Measurements from ENCODE around the gene SEC24D.

SEC24D gene

GRCh38 chr4:118729287-118730286, 106.3 kb downstream of the SEC24D start:
- Histone ChIP-seq H3K4me1 (ENCODE audit: control insufficient read depth in 2 of 2, insufficient read depth in 2 of 2, low read length in 2 of 2) (no peaks in the 10 kb centered on the region), H3K4me3 (ENCODE audit: low read length in 2 of 2) (no peak overlapping the region), H3K9me3 (ENCODE audit: control insufficient read depth in 2 of 2, low read length in 2 of 2) (no peaks in the 10 kb centered on the region), H3K27me3 (ENCODE audit: control insufficient read depth in 2 of 2, insufficient read depth in 2 of 2, low read length in 2 of 2) (no peaks in the 10 kb centered on the region), H3K36me3 (ENCODE audit: control insufficient read depth in 2 of 2, insufficient read depth in 2 of 2, low read length in 2 of 2) (peaks cover 48 to 55% of the 10 kb centered on the region in 2 donors), H3K9ac (ENCODE audit: low read depth in 1 of 2, low read length in 2 of 2) (no peak overlapping the region), H3K27ac (ENCODE audit: low read depth in 2 of 2, low read length in 2 of 2) (no peak overlapping the region)

- peaks cover 49 to 66% of the 10 kb centered on the region in 2 donors for H3K36me3 ChIP-seq (ENCODE audit: control insufficient read depth in 2 of 2, insufficient read depth in 2 of 2, low read length in 2 of 2)
These were observed 108.6 kb downstream of the SEC24D start for GRCh38 chr4:118727360-118727759.

GRCh38 chr4:118723369-118723768, 112.6 kb downstream of the SEC24D start:
- H3K27ac ChIP-seq (ENCODE audit: low read depth in 2 of 2, low read length in 2 of 2) = no peak overlapping the region
- no peaks in the 10 kb centered on the region for H3K4me1 ChIP-seq (ENCODE audit: control insufficient read depth in 2 of 2, insufficient read depth in 2 of 2, low read length in 2 of 2)
- H3K9ac ChIP-seq (ENCODE audit: low read depth in 1 of 2, low read length in 2 of 2) = no peak overlapping the region
- H3K36me3 ChIP-seq (ENCODE audit: control insufficient read depth in 2 of 2, insufficient read depth in 2 of 2, low read length in 2 of 2) = peaks cover 44 to 45% of the 10 kb centered on the region in 2 donors
- no peaks in the 10 kb centered on the region for H3K9me3 ChIP-seq (ENCODE audit: control insufficient read depth in 2 of 2, low read length in 2 of 2)
- no peak overlapping the region for H3K4me3 ChIP-seq (ENCODE audit: low read length in 2 of 2)
- H3K27me3 ChIP-seq (ENCODE audit: control insufficient read depth in 2 of 2, insufficient read depth in 2 of 2, low read length in 2 of 2) = no peaks in the 10 kb centered on the region

More at GRCh38 chr4:118727360-118727759, 108.6 kb downstream of the SEC24D start:
- Histone ChIP-seq H3K4me1 (ENCODE audit: control insufficient read depth in 2 of 2, insufficient read depth in 2 of 2, low read length in 2 of 2) (no peaks in the 10 kb centered on the region), H3K9ac (ENCODE audit: low read depth in 1 of 2, low read length in 2 of 2) (no peak overlapping the region), H3K9me3 (ENCODE audit: control insufficient read depth in 2 of 2, low read length in 2 of 2) (no peaks in the 10 kb centered on the region), H3K27ac (ENCODE audit: low read depth in 2 of 2, low read length in 2 of 2) (no peak overlapping the region), H3K27me3 (ENCODE audit: control insufficient read depth in 2 of 2, insufficient read depth in 2 of 2, low read length in 2 of 2) (no peaks in the 10 kb centered on the region), H3K4me3 (ENCODE audit: low read length in 2 of 2) (no peak overlapping the region)

- peaks cover 32 to 35% of the 10 kb centered on the region in 2 donors for H3K36me3 ChIP-seq (ENCODE audit: control insufficient read depth in 2 of 2, insufficient read depth in 2 of 2, low read length in 2 of 2)
- no peaks in the 10 kb centered on the region for H3K4me1 ChIP-seq (ENCODE audit: control insufficient read depth in 2 of 2, insufficient read depth in 2 of 2, low read length in 2 of 2)
- no peak overlapping the region for H3K4me3 ChIP-seq (ENCODE audit: low read length in 2 of 2)
- H3K27me3 ChIP-seq (ENCODE audit: control insufficient read depth in 2 of 2, insufficient read depth in 2 of 2, low read length in 2 of 2) = no peaks in the 10 kb centered on the region
- H3K9ac ChIP-seq (ENCODE audit: low read depth in 1 of 2, low read length in 2 of 2) = no peak overlapping the region
- no peak overlapping the region for H3K27ac ChIP-seq (ENCODE audit: low read depth in 2 of 2, low read length in 2 of 2)
- H3K9me3 ChIP-seq (ENCODE audit: control insufficient read depth in 2 of 2, low read length in 2 of 2) = no peaks in the 10 kb centered on the region
These were observed 114.2 kb downstream of the SEC24D start for GRCh38 chr4:118721752-118722151.

- H3K27me3 ChIP-seq (ENCODE audit: control insufficient read depth in 2 of 2, insufficient read depth in 2 of 2, low read length in 2 of 2) = no peaks in the 10 kb centered on the region
- H3K36me3 ChIP-seq (ENCODE audit: control insufficient read depth in 2 of 2, insufficient read depth in 2 of 2, low read length in 2 of 2) = peaks cover 5 to 17% of the 10 kb centered on the region in 2 donors
- no peak overlapping the region for H3K9ac ChIP-seq (ENCODE audit: low read depth in 1 of 2, low read length in 2 of 2)
- H3K4me3 ChIP-seq (ENCODE audit: low read length in 2 of 2) = no peak overlapping the region
- H3K9me3 ChIP-seq (ENCODE audit: control insufficient read depth in 2 of 2, low read length in 2 of 2) = no peaks in the 10 kb centered on the region
- H3K4me1 ChIP-seq (ENCODE audit: control insufficient read depth in 2 of 2, insufficient read depth in 2 of 2, low read length in 2 of 2) = no peaks in the 10 kb centered on the region
- H3K27ac ChIP-seq (ENCODE audit: low read depth in 2 of 2, low read length in 2 of 2) = no peak overlapping the region
These were observed 117.3 kb downstream of the SEC24D start for GRCh38 chr4:118718511-118719170.

DNA sequence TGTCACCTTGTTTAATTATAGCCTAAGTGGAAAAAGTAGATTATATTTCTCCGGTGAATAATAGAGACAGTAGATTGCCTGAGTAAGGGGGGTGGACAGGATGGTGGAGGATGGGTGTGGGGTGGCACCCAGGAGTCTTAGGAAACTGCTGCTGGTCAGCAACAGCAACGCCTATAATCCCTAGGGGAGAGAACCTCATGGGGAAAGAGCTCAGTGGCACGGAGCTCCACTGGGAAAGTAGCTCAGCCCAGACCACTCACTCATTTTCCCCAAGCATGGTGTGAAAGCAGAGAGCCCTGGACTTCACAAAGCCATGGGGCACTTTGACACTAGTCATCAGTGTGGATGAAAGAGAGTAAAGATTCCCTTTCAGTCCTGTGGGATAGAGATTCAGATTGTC, 119.6 kb downstream of the SEC24D start:
- Histone ChIP-seq H3K27me3 (ENCODE audit: control insufficient read depth in 2 of 2, insufficient read depth in 2 of 2, low read length in 2 of 2) (no peaks in the 10 kb centered on the region), H3K27ac (ENCODE audit: low read depth in 2 of 2, low read length in 2 of 2) (no peak overlapping the region), H3K4me3 (ENCODE audit: low read length in 2 of 2) (no peak overlapping the region), H3K36me3 (ENCODE audit: control insufficient read depth in 2 of 2, insufficient read depth in 2 of 2, low read length in 2 of 2) (peaks cover 0 to 14% of the 10 kb centered on the region in 2 donors), H3K9me3 (ENCODE audit: control insufficient read depth in 2 of 2, low read length in 2 of 2) (no peaks in the 10 kb centered on the region), H3K4me1 (ENCODE audit: control insufficient read depth in 2 of 2, insufficient read depth in 2 of 2, low read length in 2 of 2) (no peaks in the 10 kb centered on the region), H3K9ac (ENCODE audit: low read depth in 1 of 2, low read length in 2 of 2) (no peak overlapping the region)

GRCh38 chr4:118714682-118715081, 121.2 kb downstream of the SEC24D start:
- peaks cover 8 to 20% of the 10 kb centered on the region in 2 donors for H3K36me3 ChIP-seq (ENCODE audit: control insufficient read depth in 2 of 2, insufficient read depth in 2 of 2, low read length in 2 of 2)

DNA sequence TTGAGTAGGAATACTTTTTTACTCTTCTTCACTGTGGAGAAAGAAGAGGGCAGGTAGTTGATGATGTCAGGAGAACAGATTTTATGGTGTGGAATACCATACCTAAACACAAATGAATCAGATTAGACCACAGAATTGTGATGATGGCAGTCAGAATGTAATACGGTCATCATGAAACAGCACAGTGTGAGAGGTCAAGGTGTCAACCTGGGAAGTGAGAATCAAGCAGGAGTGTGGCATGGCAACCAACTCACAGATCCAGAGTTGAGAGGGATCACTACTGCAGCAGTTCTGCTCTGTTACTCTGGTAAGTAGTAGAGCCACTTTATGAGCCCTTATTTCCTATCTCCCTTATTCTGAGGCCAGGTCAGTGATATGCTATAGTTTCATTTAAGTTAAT, 123.1 kb downstream of the SEC24D start:
- Histone ChIP-seq H3K36me3 (ENCODE audit: control insufficient read depth in 2 of 2, insufficient read depth in 2 of 2, low read length in 2 of 2) (peaks cover 15 to 17% of the 10 kb centered on the region in 2 donors), H3K4me3 (ENCODE audit: low read length in 2 of 2) (no peak overlapping the region), H3K4me1 (ENCODE audit: control insufficient read depth in 2 of 2, insufficient read depth in 2 of 2, low read length in 2 of 2) (no peaks in the 10 kb centered on the region), H3K9ac (ENCODE audit: low read depth in 1 of 2, low read length in 2 of 2) (no peak overlapping the region), H3K27ac (ENCODE audit: low read depth in 2 of 2, low read length in 2 of 2) (no peak overlapping the region), H3K9me3 (ENCODE audit: control insufficient read depth in 2 of 2, low read length in 2 of 2) (no peaks in the 10 kb centered on the region), H3K27me3 (ENCODE audit: control insufficient read depth in 2 of 2, insufficient read depth in 2 of 2, low read length in 2 of 2) (no peaks in the 10 kb centered on the region)

More at GRCh38 chr4:118714682-118715081, 121.2 kb downstream of the SEC24D start:
- Histone ChIP-seq H3K4me3 (ENCODE audit: low read length in 2 of 2) (no peak overlapping the region), H3K27me3 (ENCODE audit: control insufficient read depth in 2 of 2, insufficient read depth in 2 of 2, low read length in 2 of 2) (no peaks in the 10 kb centered on the region), H3K9me3 (ENCODE audit: control insufficient read depth in 2 of 2, low read length in 2 of 2) (no peaks in the 10 kb centered on the region), H3K4me1 (ENCODE audit: control insufficient read depth in 2 of 2, insufficient read depth in 2 of 2, low read length in 2 of 2) (no peaks in the 10 kb centered on the region), H3K9ac (ENCODE audit: low read depth in 1 of 2, low read length in 2 of 2) (no peak overlapping the region), H3K27ac (ENCODE audit: low read depth in 2 of 2, low read length in 2 of 2) (no peak overlapping the region)

- Histone ChIP-seq H3K9me3 (ENCODE audit: control insufficient read depth in 2 of 2, low read length in 2 of 2) (no peaks in the 10 kb centered on the region), H3K4me1 (ENCODE audit: control insufficient read depth in 2 of 2, insufficient read depth in 2 of 2, low read length in 2 of 2) (no peaks in the 10 kb centered on the region), H3K36me3 (ENCODE audit: control insufficient read depth in 2 of 2, insufficient read depth in 2 of 2, low read length in 2 of 2) (peaks cover 19 to 22% of the 10 kb centered on the region in 2 donors), H3K4me3 (ENCODE audit: low read length in 2 of 2) (no peak overlapping the region), H3K27me3 (ENCODE audit: control insufficient read depth in 2 of 2, insufficient read depth in 2 of 2, low read length in 2 of 2) (no peaks in the 10 kb centered on the region), H3K27ac (ENCODE audit: low read depth in 2 of 2, low read length in 2 of 2) (no peak overlapping the region), H3K9ac (ENCODE audit: low read depth in 1 of 2, low read length in 2 of 2) (no peak overlapping the region)
These were observed 124.9 kb downstream of the SEC24D start for GRCh38 chr4:118711052-118711451.

GRCh38 chr4:118703118-118703517, 132.8 kb downstream of the SEC24D start:
- Histone ChIP-seq H3K9ac (ENCODE audit: low read depth in 1 of 2, low read length in 2 of 2) (no peak overlapping the region), H3K36me3 (ENCODE audit: control insufficient read depth in 2 of 2, insufficient read depth in 2 of 2, low read length in 2 of 2) (peaks cover 37 to 48% of the 10 kb centered on the region in 2 donors), H3K9me3 (ENCODE audit: control insufficient read depth in 2 of 2, low read length in 2 of 2) (no peaks in the 10 kb centered on the region), H3K27ac (ENCODE audit: low read depth in 2 of 2, low read length in 2 of 2) (no peak overlapping the region), H3K27me3 (ENCODE audit: control insufficient read depth in 2 of 2, insufficient read depth in 2 of 2, low read length in 2 of 2) (no peaks in the 10 kb centered on the region), H3K4me3 (ENCODE audit: low read length in 2 of 2) (no peak overlapping the region), H3K4me1 (ENCODE audit: control insufficient read depth in 2 of 2, insufficient read depth in 2 of 2, low read length in 2 of 2) (no peaks in the 10 kb centered on the region)
